Hematopoietic multipotent progenitor cell (in vitro differentiated cells): ENCODE measurements around the gene AP5Z1. TPM values are rescaled to one million over a fixed set of nuclear protein-coding genes. Genes with fewer than 3 reads are reported as not detected.

Source experiments
- DNase-seq, 3 donors: peaks; one replicate each; pipeline ENCODE4 v3.0.0-alpha.2; 2011 to 2015; ENCODE audit warnings: low read depth in 2 of 3, low spot score in 2 of 3
- small RNA-seq: library from RNA; depleted of rRNA; stranded (forward); fragments of <200 nt; gene quantifications from one replicate; pipeline ENCODE3, GENCODE V24; 2012
- total RNA-seq: library from RNA; depleted of rRNA; stranded (reverse); fragments of >200 nt; gene quantifications from one replicate; pipeline ENCODE4 v1.2.3, GENCODE V29; 2012

AP5Z1 gene
- total RNA-seq, 1 donor, result 53.3 TPM

GRCh38 chr7:4836206-4836661 lies 60.8 kb downstream of the AP5Z1 start:
- no peak for DNase-seq

- DNase-seq, result no peak
Observed at GRCh38 chr7:4837041-4837802, 61.8 kb downstream of the AP5Z1 start.

GRCh38 chr7:4837803-4838625 lies 62.6 kb downstream of the AP5Z1 start:
- no peak for DNase-seq

- DNase-seq, result no peak
Observed at GRCh38 chr7:4838626-4839334, 63.4 kb downstream of the AP5Z1 start.

GRCh38 chr7:4840079-4840501 lies 64.7 kb downstream of the AP5Z1 start:
- no peak for DNase-seq

Small RNA genes lying within 50 kb of the gene (small RNA-seq; reads per million reads assigned to genes)
- not detected for gene MIR4656
- not detected for gene RF00019

Other genes with a start within 250 kb of the AP5Z1 start
- gene FOXK1, start 93.3 kb upstream of the AP5Z1 start, total RNA-seq, result 22.6 TPM
- under 0.01 TPM for gene PAPOLB, start 86.4 kb downstream of the AP5Z1 start, total RNA-seq
- 0.27 TPM for gene RADIL, start 108.1 kb downstream of the AP5Z1 start, total RNA-seq
- gene MMD2, start 183.6 kb downstream of the AP5Z1 start, total RNA-seq, result not detected